ENCODE measurements around the gene C2orf78.

The C2orf78 gene

GRCh38 chr2:73844087-73844486 is 60.1 kb downstream of the C2orf78 start:
- Mint-ChIP-seq H3K27me3 (ENCODE audit: low read depth, poor library complexity) (no peaks in the 10 kb centered on the region), H3K27ac (no peak overlapping the region), H3K9me3 (no peaks in the 10 kb centered on the region), H3K36me3 (ENCODE audit: low read depth) (peaks cover 51% of the 10 kb centered on the region), H3K4me1 (no peaks in the 10 kb centered on the region), H3K4me3 (no peak overlapping the region)
- DNase-seq: no peak
- no peak for TF ChIP-seq CTCF (IDR thresholded peaks at IDR 0.05)

- Mint-ChIP-seq H3K36me3 (ENCODE audit: low read depth) (peaks cover 52% of the 10 kb centered on the region), H3K4me3 (no peak overlapping the region), H3K27ac (no peak overlapping the region), H3K27me3 (ENCODE audit: low read depth, poor library complexity) (no peaks in the 10 kb centered on the region), H3K9me3 (no peaks in the 10 kb centered on the region), H3K4me1 (no peaks in the 10 kb centered on the region)
- DNase-seq: no peak
- no peak for TF ChIP-seq CTCF (IDR thresholded peaks at IDR 0.05)
Observed at GRCh38 chr2:73850009-73850408, 66.0 kb downstream of the C2orf78 start.

DNA sequence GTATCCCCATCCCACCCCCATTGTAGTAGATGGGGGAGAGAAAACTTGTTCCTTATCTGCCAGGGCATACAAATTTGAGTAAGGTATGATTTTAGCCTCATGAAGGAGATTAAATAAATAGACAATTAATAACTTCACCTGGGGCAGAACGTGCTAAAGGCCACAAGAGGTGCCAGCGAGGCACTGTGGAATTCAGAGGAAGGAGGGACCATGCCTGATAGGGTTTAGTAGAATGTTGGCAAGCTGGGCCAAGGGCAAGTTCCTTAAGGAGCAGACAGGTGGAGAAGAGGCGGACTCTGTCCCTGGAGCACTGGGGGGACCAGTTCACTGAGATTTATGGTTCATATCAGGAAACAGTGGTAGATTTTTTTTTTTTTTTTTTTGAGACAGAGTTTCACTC is 67.3 kb downstream of the C2orf78 start:
- Mint-ChIP-seq H3K27me3 (ENCODE audit: low read depth, poor library complexity) (no peaks in the 10 kb centered on the region), H3K4me1 (no peaks in the 10 kb centered on the region), H3K27ac (no peak overlapping the region), H3K4me3 (no peak overlapping the region), H3K36me3 (ENCODE audit: low read depth) (peaks cover 53% of the 10 kb centered on the region), H3K9me3 (no peaks in the 10 kb centered on the region)
- DNase-seq: no peak
- TF ChIP-seq CTCF (IDR thresholded peaks at IDR 0.05): no peak

GRCh38 chr2:73852020-73852419 is 68.0 kb downstream of the C2orf78 start:
- peaks cover under 1% of the 10 kb centered on the region for H3K27me3 Mint-ChIP-seq (ENCODE audit: low read depth, poor library complexity)
- no peak for DNase-seq
- H3K27ac Mint-ChIP-seq: no peak overlapping the region
- no peak overlapping the region for H3K4me3 Mint-ChIP-seq
- no peaks in the 10 kb centered on the region for H3K4me1 Mint-ChIP-seq
- peaks cover 53% of the 10 kb centered on the region for H3K36me3 Mint-ChIP-seq (ENCODE audit: low read depth)
- TF ChIP-seq CTCF (IDR thresholded peaks at IDR 0.05): no peak
- no peaks in the 10 kb centered on the region for H3K9me3 Mint-ChIP-seq

DNA sequence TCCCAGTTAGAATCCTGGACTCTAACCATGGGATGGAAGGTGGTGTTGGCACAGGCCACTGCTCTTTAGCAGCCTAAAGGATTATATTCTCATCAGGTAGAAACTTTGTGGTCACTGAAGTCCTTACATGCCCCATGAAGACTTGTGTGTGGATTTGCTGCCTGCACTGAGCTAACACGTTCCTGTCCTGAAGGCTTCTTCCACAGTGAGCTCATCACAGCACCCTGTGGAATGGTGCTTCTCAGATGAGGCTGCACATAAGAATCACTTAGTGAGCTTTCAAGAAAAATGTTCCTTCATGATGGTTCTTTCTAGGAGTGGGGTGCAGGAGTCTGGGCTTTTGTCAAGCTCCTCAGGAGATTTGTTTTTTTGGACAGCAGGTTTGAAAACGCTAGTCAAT is 71.5 kb downstream of the C2orf78 start:
- TF ChIP-seq CTCF (IDR thresholded peaks at IDR 0.05): no peak
- no peaks in the 10 kb centered on the region for H3K9me3 Mint-ChIP-seq
- H3K27me3 Mint-ChIP-seq (ENCODE audit: low read depth, poor library complexity): peaks cover 7% of the 10 kb centered on the region
- no peak overlapping the region for H3K27ac Mint-ChIP-seq
- H3K4me1 Mint-ChIP-seq: no peaks in the 10 kb centered on the region
- no peak for DNase-seq
- peaks cover 56% of the 10 kb centered on the region for H3K36me3 Mint-ChIP-seq (ENCODE audit: low read depth)
- no peak overlapping the region for H3K4me3 Mint-ChIP-seq

DNA sequence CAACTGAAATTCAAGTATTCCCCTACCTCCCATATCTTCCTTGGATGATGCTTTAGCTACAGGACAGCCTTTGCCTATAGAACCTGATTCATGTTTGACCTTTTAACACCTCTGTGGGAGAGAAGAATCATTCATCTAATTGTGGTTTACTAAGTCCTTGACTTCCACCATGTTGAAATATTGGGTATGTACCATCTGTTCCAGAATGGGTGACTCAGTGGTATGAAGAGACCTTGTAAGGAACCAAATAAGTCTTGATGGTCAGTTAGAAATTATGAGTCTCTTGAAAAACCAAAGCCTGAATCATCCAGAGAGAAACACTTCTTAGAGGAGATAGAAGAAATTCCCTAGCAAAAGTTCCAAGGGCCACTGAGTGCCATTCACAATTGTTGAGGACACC is 72.2 kb downstream of the C2orf78 start:
- Mint-ChIP-seq H3K36me3 (ENCODE audit: low read depth) (peaks cover 57% of the 10 kb centered on the region), H3K27ac (no peak overlapping the region), H3K27me3 (ENCODE audit: low read depth, poor library complexity) (peaks cover 7% of the 10 kb centered on the region), H3K4me3 (no peak overlapping the region), H3K4me1 (no peaks in the 10 kb centered on the region), H3K9me3 (no peaks in the 10 kb centered on the region)
- no peak for DNase-seq
- TF ChIP-seq CTCF (IDR thresholded peaks at IDR 0.05): no peak
